ENCODE results near the gene DAP3.
"Not testable (repeated sequence)": the region's sequence is repeated elsewhere in the genome, so short reads cannot be mapped to it uniquely, and the experiment has no call there.

DNA sequence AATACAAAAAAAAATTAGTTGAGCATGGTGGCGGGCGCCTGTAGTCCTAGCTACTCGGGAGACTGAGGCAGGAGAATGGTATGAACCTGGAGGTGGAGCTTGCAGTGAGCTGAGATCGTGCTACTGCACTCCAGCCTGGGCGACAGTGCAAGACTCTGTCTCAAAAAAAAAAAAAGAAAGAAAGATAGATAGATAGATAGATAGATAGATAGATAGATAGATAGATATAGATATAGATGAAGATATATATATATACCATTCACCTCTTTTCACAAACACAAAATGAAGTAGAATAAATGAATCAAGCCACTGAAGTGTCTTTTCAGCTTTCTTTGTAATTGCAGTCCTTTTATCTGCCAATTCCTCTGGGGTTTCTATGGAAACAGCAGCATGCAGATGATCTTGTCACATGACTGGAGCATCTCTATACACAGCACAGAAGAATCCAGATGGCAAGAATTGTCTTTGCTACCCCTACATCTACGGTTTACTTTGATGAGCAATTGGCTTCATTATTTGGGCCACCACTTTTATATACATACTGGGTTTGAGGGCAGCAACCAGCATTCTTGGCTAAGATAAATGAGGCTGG lies 29.7 kb downstream of the DAP3 start:
- not testable (repeated sequence) for TF ChIP-seq POLR2A (IDR thresholded peaks at IDR 0.05)
- TF ChIP-seq, protein P1, sequence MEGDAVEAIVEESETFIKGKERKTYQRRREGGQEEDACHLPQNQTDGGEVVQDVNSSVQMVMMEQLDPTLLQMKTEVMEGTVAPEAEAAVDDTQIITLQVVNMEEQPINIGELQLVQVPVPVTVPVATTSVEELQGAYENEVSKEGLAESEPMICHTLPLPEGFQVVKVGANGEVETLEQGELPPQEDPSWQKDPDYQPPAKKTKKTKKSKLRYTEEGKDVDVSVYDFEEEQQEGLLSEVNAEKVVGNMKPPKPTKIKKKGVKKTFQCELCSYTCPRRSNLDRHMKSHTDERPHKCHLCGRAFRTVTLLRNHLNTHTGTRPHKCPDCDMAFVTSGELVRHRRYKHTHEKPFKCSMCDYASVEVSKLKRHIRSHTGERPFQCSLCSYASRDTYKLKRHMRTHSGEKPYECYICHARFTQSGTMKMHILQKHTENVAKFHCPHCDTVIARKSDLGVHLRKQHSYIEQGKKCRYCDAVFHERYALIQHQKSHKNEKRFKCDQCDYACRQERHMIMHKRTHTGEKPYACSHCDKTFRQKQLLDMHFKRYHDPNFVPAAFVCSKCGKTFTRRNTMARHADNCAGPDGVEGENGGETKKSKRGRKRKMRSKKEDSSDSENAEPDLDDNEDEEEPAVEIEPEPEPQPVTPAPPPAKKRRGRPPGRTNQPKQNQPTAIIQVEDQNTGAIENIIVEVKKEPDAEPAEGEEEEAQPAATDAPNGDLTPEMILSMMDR (IDR thresholded peaks at IDR 0.05), result not testable (repeated sequence)

Data from prostate gland (tissue), 2 donors.